IPS-18a (cell line): ENCODE measurements around the gene LRRK1.
"Not testable (repeated sequence)": the region's sequence is repeated elsewhere in the genome, so short reads cannot be mapped to it uniquely, and the experiment has no call there.

Experiments used
- H3K27ac ChIP-seq: one replicate; pipeline ENCODE4 v1.5.1; 2013; ENCODE audit warnings: low read length
- H3K27me3 ChIP-seq: one replicate; pipeline ENCODE4 v1.6.1; 2013; ENCODE audit warnings: mild to moderate bottlenecking, low read length; ENCODE audit not compliant: control insufficient read depth, insufficient read depth
- H3K36me3 ChIP-seq: one replicate; pipeline ENCODE4 v1.6.1; 2013; ENCODE audit warnings: low read depth, low read length; ENCODE audit not compliant: control insufficient read depth
- H3K4me1 ChIP-seq: one replicate; pipeline ENCODE4 v1.6.1; 2013; ENCODE audit warnings: low read depth, low read length; ENCODE audit not compliant: control insufficient read depth
- H3K4me3 ChIP-seq: one replicate; pipeline ENCODE4 v1.5.1; 2013; ENCODE audit warnings: low read length
- H3K9ac ChIP-seq: one replicate; pipeline ENCODE4 v1.6.1; 2013; ENCODE audit warnings: mild to moderate bottlenecking, low read length, moderate library complexity
- H3K9me3 ChIP-seq: one replicate; pipeline ENCODE4 v1.6.1; 2013; ENCODE audit warnings: low read depth, low read length; ENCODE audit not compliant: control insufficient read depth

Gene LRRK1

DNA sequence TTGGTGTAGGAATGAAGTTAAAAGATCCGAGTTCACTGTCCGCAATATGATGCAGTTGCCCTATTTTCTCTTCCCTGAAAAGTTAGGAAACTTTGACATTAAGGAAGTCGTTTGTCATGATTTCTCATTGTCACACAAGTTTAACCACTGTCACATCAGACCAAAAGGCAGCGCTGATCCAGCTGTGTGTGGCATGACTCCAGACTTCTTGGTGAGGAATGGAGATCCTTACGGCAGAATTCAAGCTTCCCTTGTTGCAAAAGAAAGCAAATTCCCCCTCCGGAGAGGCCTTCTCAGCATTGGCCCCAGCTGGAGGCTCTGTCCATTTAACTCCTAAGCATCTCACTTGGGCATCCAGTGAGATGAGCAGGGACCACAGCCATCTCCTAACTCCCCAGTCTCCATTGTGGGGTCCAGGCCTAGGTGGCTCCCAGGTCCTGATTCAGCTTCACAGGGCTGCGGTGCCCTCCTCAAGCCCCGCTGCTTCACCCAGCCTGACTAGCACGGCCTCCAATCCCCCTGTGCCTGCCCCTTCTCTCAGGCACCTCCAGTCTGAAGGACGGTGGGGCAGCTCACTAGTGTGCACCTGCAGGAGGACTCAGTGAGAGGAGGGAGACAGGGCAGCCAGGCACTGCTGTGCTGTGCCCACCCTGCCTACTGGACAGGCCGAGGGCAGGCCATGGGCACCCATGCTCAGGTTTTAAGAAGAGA, 173.2 kb downstream of the LRRK1 start:
- Histone ChIP-seq H3K9ac (no peak overlapping the region), H3K9me3 (no peaks in the 10 kb centered on the region), H3K27me3 (no peaks in the 10 kb centered on the region), H3K36me3 (no peaks in the 10 kb centered on the region), H3K4me1 (no peaks in the 10 kb centered on the region), H3K4me3 (no peak overlapping the region), H3K27ac (no peak overlapping the region)

DNA sequence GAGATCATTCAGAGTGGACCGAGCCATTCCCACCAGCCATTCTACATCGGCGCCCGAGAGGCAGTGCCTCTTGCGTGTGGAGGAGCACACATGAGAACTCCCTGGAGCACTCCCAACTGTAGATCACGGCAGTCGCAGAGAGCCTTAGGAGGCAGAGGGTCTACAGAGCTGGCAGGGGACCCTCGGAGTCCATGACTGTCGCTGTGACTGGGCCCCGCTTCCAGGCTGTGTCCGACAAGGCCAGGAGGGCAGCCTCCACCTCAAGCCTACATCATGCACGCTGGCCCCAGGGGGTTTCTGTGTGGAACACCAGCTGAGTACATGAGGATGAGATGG, 173.7 kb downstream of the LRRK1 start:
- H3K9ac ChIP-seq, result no peak overlapping the region
- H3K36me3 ChIP-seq, result no peaks in the 10 kb centered on the region
- H3K27me3 ChIP-seq, result no peaks in the 10 kb centered on the region
- no peak overlapping the region for H3K4me3 ChIP-seq
- no peak overlapping the region for H3K27ac ChIP-seq
- H3K4me1 ChIP-seq, result no peaks in the 10 kb centered on the region
- H3K9me3 ChIP-seq, result no peaks in the 10 kb centered on the region

DNA sequence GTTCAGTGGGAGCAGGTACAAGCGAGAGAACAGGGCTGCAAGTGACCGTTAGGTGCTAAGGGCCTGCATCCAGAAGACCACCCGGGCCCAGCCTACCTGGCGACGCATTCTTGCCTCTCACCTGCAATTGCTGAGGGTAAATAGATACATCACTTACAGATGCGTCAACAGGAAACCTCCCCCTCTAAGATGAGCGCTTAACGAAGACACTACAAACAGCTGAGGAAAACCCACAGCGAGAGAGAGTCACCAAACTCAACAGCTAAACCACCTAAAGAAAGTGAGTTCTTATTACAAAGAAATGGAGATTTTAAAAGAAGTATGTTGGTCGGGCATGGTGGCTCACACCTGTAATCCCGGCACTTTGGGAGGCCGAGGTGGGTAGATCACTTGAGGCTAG, 174.8 kb downstream of the LRRK1 start:
- no peaks in the 10 kb centered on the region for H3K4me1 ChIP-seq
- H3K36me3 ChIP-seq, result no peaks in the 10 kb centered on the region
- H3K27ac ChIP-seq, result no peak overlapping the region
- no peak overlapping the region for H3K4me3 ChIP-seq
- no peaks in the 10 kb centered on the region for H3K27me3 ChIP-seq
- H3K9ac ChIP-seq, result no peak overlapping the region
- no peaks in the 10 kb centered on the region for H3K9me3 ChIP-seq

DNA sequence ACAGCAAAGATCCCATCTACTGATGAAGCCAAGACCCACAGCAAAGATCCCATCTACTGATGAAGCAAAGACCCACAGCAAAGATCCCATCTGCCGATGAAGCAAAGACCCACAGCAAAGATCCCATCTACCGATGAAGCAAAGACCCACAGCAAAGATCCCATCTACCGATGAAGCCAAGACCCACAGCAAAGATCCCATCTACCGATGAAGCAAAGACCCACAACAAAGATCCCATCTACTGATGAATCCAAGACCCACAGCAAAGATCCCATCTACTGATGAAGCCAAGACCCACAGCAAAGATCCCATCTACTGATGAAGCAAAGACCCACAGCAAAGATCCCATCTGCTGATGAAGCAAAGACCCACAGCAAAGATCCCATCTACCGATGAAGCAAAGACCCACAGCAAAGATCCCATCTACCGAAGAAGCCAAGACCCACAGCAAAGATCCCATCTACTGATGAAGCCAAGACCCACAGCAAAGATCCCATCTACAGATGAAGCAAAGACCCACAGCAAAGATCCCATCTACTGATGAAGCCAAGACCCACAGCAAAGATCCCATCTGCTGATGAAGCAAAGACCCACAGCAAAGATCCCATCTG, 176.7 kb downstream of the LRRK1 start:
- not testable (repeated sequence) for H3K36me3 ChIP-seq

DNA sequence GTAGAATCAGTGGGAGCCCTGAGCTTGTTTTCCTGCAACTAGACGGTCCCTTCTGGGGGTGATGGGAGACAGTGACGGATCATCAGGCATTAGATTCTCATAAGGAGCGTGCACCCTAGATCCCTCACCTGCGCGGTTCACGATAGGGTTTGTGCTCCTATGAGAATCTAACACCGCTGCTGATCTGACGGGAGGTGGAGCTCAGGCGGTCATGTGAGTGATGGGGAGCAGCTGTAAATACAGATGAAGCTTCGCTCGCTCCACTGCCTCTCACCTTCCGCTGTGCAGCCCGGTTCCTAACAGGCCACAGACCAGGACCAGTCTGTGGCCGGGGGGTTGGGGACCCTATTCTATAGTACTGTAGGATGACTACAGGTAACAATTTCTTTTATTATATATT, 178.0 kb downstream of the LRRK1 start:
- H3K9ac ChIP-seq, result no peak overlapping the region

More for the DNA sequence above, 176.7 kb downstream of the LRRK1 start:
- H3K9ac ChIP-seq, H3K27ac ChIP-seq, H3K4me3 ChIP-seq, H3K27me3 ChIP-seq, H3K9me3 ChIP-seq, H3K4me1 ChIP-seq: not testable (repeated sequence)

DNA sequence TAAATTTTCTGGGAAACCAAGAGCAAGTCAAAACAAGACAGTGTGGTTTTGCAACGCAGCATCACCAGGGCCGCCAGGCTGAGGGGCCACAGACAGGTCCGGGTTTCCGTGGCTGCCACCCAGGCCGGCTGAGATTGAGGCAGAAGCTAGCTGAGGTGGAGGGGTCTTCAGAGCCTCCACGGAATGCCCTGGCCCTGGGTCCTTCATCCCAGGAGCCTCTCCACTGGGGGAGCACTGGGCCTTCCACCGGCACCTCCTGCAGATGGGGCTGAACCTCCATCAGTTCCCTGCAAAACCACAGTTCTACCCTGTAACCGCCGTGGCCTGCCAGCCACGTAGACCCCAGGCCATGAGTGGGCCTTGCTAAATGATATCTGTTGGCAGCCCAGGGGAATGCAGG, 180.0 kb downstream of the LRRK1 start:
- Histone ChIP-seq H3K9me3 (no peaks in the 10 kb centered on the region), H3K4me3 (no peak overlapping the region), H3K36me3 (no peaks in the 10 kb centered on the region), H3K4me1 (no peaks in the 10 kb centered on the region), H3K27me3 (no peaks in the 10 kb centered on the region), H3K9ac (no peak overlapping the region), H3K27ac (no peak overlapping the region)

More for the DNA sequence above, 178.0 kb downstream of the LRRK1 start:
- Histone ChIP-seq H3K36me3 (no peaks in the 10 kb centered on the region), H3K9me3 (no peaks in the 10 kb centered on the region), H3K4me1 (no peaks in the 10 kb centered on the region), H3K27me3 (no peaks in the 10 kb centered on the region), H3K27ac (no peak overlapping the region), H3K4me3 (no peak overlapping the region)

DNA sequence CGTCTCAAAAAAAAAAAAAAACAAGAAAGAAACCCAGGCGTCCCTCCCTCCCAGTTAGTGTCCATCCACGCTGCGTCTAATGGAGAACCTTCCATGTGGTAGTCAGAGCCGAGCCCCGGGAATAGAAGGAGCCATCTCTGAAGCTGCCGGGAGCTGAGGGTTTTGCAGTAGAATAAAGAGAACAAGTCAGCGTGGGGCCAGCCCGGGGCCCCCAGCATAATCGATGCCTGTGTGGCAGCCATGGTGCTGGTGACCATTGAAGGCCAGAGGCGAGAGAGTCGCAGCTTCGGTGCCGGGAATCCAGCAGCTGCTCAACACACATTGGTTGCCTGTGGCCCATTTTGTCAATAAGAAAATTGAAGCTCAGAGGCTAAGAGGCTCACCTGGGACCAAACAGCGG, 181.0 kb downstream of the LRRK1 start:
- no peaks in the 10 kb centered on the region for H3K9me3 ChIP-seq
- no peak overlapping the region for H3K4me3 ChIP-seq
- H3K4me1 ChIP-seq, result peaks cover 3% of the 10 kb centered on the region
- no peak overlapping the region for H3K27ac ChIP-seq
- H3K36me3 ChIP-seq, result no peaks in the 10 kb centered on the region
- no peaks in the 10 kb centered on the region for H3K27me3 ChIP-seq
- H3K9ac ChIP-seq, result no peak overlapping the region

DNA sequence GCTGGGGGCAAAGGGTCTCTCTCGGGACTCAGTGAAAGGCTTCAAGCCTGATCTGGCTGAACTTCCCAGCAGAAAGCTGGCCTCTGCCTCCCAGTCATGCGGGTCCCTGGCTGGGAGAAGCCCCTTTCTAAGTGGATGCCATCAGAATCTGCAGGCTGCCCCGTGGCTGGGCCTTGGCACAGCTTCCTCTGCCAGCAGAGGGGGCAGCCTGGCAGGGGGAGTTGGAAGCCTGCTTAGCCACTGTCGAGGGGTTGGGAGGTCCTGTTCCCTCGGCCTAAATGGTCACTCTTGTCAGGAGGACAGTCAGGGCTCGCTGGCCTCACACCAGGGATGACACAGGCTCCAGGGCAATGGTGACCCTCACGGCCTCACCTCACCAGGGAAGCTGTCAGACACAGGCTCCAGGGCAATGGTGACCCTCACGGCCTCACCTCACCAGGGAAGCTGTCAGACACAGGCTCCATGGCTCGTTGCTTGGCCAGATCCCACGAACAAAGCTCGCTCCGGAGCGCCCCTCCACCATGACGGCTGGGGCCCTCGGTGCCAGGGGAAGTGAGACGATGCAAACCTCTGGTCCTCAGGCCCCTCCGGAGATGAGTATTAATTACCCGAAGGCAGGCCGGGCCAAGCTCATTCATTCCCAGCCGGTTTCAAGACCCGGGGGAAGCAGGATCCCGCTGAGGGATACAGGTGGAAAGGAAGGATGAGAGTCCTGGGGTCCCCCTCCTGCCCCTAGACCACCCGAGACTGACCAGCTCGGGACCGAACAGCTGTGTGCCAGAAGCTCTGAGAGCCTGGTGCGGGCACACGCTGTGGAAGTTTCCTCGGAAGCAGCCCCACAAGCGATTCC, 181.7 kb downstream of the LRRK1 start:
- Histone ChIP-seq H3K4me3 (no peak overlapping the region), H3K9ac (no peak overlapping the region), H3K36me3 (no peaks in the 10 kb centered on the region), H3K9me3 (no peaks in the 10 kb centered on the region), H3K27me3 (no peaks in the 10 kb centered on the region), H3K4me1 (peaks cover 10% of the 10 kb centered on the region), H3K27ac (no peak overlapping the region)

DNA sequence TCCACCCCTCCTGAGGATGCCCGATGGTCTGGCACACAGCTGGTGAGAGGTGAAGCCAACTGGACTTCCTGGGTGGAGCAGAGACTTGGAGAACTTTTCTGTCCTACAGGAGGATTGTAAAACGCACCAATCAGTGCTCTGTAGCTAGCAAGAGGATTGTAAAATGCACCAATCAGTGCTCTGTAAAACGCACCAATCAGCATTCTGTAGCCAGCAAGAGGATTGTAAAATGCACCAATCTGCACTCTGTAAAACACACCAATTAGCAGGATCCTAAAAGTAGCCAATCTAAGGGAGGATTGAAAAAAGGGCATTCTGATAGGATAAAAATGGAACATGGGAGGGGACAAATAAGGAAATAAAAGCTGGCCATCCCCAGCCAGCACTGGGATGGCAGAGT, 182.5 kb downstream of the LRRK1 start:
- H3K4me3 ChIP-seq, result no peak overlapping the region
- no peaks in the 10 kb centered on the region for H3K36me3 ChIP-seq
- H3K9ac ChIP-seq, result no peak overlapping the region
- peaks cover 13% of the 10 kb centered on the region for H3K4me1 ChIP-seq
- H3K9me3 ChIP-seq, result no peaks in the 10 kb centered on the region
- H3K27ac ChIP-seq, result no peak overlapping the region
- no peaks in the 10 kb centered on the region for H3K27me3 ChIP-seq

DNA sequence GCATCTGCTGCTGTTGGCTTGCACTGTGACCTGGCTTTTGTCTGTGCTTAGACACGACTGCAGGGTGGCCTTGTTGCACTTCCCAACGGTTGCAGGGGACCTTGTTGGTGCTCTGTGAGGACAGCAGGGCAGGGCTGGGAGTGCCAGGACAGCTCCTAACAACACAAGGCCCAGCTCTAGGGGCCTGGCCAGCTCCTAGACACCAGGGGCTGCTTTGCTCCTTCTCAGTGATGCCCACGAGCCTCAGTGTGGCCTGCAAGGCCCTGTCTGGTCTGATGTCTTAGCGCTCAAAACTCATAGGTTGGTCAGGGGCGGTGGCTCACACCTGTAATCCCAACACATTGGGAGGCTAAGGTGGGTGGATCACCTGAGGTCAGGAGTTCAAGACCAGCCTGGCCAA, 183.6 kb downstream of the LRRK1 start:
- H3K9ac ChIP-seq, result no peak overlapping the region
- no peaks in the 10 kb centered on the region for H3K36me3 ChIP-seq
- H3K9me3 ChIP-seq, result no peaks in the 10 kb centered on the region
- peaks cover 13% of the 10 kb centered on the region for H3K4me1 ChIP-seq
- H3K27me3 ChIP-seq, result no peaks in the 10 kb centered on the region
- no peak overlapping the region for H3K27ac ChIP-seq
- H3K4me3 ChIP-seq, result no peak overlapping the region

DNA sequence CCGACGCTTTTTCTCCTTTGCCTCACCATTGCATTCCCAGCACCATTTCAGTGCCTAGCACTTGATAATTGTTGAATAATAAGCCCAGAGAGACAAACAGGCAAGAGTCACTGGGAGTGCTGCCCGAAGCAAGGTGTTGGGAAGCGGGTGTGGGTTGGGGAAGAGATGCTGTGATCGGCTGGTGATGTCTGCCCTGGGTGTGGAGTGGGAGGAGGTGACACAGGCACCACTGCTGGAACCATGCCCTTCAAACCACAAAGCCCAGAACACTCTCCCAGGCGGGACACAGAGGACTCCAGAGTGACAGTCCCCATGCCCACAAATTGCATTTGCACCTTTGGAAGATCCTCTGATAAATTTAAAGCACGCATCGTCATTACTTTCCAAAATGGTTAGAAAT, 184.4 kb downstream of the LRRK1 start:
- H3K9ac ChIP-seq, result no peak overlapping the region
- H3K36me3 ChIP-seq, result no peaks in the 10 kb centered on the region
- H3K27ac ChIP-seq, result no peak overlapping the region
- H3K4me1 ChIP-seq, result peaks cover 13% of the 10 kb centered on the region
- H3K9me3 ChIP-seq, result no peaks in the 10 kb centered on the region
- no peaks in the 10 kb centered on the region for H3K27me3 ChIP-seq
- no peak overlapping the region for H3K4me3 ChIP-seq
